GM12891 (cell line): ENCODE results near the gene SH2D4B. TPM values are rescaled to one million over a fixed set of nuclear protein-coding genes. Genes with fewer than 3 reads are reported as not detected.

Source experiments
- DNase-seq: peaks from one replicate; pipeline ENCODE4 v3.0.0; 2011; ENCODE audit warnings: low spot score; ENCODE audit not compliant: insufficient read length
- FAIRE-seq: peaks from 2 replicates; lab custom pipeline; 2011; peaks lifted over from hg19 to GRCh38; lab: Jason Lieb, UNC
- PAX5 ChIP-seq: IDR thresholded peaks from 2 replicates; pipeline ENCODE4 v1.6.1; 2011; ENCODE audit warnings: low read length, moderate library complexity, mild to moderate bottlenecking; ENCODE audit not compliant: insufficient read depth, severe bottlenecking
- POLR2A ChIP-seq: IDR thresholded peaks from 2 replicates; pipeline ENCODE4 v1.6.1; 2011; ENCODE audit warnings: low read depth, low read length, control low read depth
- POLR2AphosphoS5 ChIP-seq: IDR thresholded peaks from 2 replicates; pipeline ENCODE4 v1.6.1; 2011; ENCODE audit warnings: low read depth, low read length, control low read depth
- POU2F2 ChIP-seq: IDR thresholded peaks from 2 replicates; pipeline ENCODE4 v1.6.1; 2011; ENCODE audit warnings: low read depth, mild to moderate bottlenecking, control low read depth, low read length, moderate library complexity
- SPI1 ChIP-seq: IDR thresholded peaks from 2 replicates; pipeline ENCODE4 v1.6.1; 2011; ENCODE audit warnings: low read depth, low read length, control low read depth
- TAF1 ChIP-seq: IDR thresholded peaks from 2 replicates; pipeline ENCODE4 v1.6.1; 2011; ENCODE audit warnings: low read depth, low read length, control low read depth
- polyA plus RNA-seq: library from polyadenylated mRNA; unstranded; fragments of >200 nt; gene quantifications from one replicate; pipeline ENCODE4 v1.2.1, GENCODE V29; 2012; ENCODE audit warnings: low read depth, missing spikeins, inconsistent platforms; ENCODE audit not compliant: missing spikeins

The SH2D4B gene
- polyA plus RNA-seq: not detected

- TF ChIP-seq POU2F2 (no peak), PAX5 (no peak), SPI1 (no peak), TAF1 (no peak), POLR2A (no peak), POLR2AphosphoS5 (no peak)
- no peak for DNase-seq
- FAIRE-seq: no peak
Measured at GRCh38 chr10:80537736-80538480, at the start of gene SH2D4B. SH2D4B (plus strand) TSS chr10:80537902; CDS start chr10:80538332, 430 bp downstream.

DNA sequence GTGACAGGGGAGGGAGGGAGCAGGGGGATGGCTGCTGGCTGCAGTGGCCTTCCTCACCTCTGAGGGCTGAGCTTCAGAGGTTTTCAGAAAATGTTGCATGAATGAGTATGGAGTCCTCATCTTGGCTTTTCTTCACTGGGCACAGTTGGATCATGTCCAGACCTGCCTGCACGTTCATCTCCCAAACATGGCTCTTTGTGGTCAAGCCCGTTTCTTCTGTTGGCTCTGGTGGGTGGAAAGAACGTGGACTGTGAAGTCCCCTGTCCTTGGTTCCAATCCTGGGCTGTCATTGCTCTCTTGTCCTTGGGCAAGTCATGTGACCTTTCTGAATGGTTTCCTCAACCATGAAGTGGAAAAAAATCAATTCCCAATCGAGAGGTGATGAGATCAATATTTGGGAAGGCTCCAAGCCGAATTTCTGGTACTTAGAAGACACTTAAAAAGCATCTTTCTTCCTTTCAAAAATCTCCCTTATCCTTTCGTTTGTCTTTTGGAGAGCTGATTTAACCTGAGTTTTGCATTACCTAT lies 49.1 kb upstream of the SH2D4B start:
- no peak for FAIRE-seq
- TF ChIP-seq POU2F2 (no peak), POLR2AphosphoS5 (no peak), POLR2A (no peak), PAX5 (no peak), TAF1 (no peak)
- DNase-seq: no peak

GRCh38 chr10:80489371-80490112 lies 48.2 kb upstream of the SH2D4B start:
- no peak for TF ChIP-seq POU2F2
- TF ChIP-seq PAX5: no peak
- no peak for TF ChIP-seq POLR2AphosphoS5
- no peak for TF ChIP-seq TAF1
- TF ChIP-seq POLR2A: no peak
- no peak for TF ChIP-seq SPI1
- no peak for DNase-seq
- no peak for FAIRE-seq

GRCh38 chr10:80491251-80492102 lies 46.2 kb upstream of the SH2D4B start:
- DNase-seq (no peak), FAIRE-seq (peak; percentile 13)
- TF ChIP-seq TAF1 (no peak), POU2F2 (no peak), SPI1 (no peak), POLR2A (no peak), POLR2AphosphoS5 (no peak), PAX5 (no peak)

- FAIRE-seq (peak; percentile 69), DNase-seq (no peak)
- TF ChIP-seq POLR2AphosphoS5: no peak
- no peak for TF ChIP-seq POU2F2
- no peak for TF ChIP-seq PAX5
- no peak for TF ChIP-seq POLR2A
- no peak for TF ChIP-seq SPI1
- no peak for TF ChIP-seq TAF1
Measured at GRCh38 chr10:80492848-80493521, 44.7 kb upstream of the SH2D4B start.

- DNase-seq: no peak
- TF ChIP-seq PAX5: no peak
- TF ChIP-seq POLR2A: no peak
- no peak; the same call in 1 of the 2 replicates for TF ChIP-seq SPI1
- no peak for TF ChIP-seq POLR2AphosphoS5
- no peak for TF ChIP-seq TAF1
- no peak for TF ChIP-seq POU2F2
- no peak for FAIRE-seq
Measured at GRCh38 chr10:80493522-80494051, 44.1 kb upstream of the SH2D4B start.

DNA sequence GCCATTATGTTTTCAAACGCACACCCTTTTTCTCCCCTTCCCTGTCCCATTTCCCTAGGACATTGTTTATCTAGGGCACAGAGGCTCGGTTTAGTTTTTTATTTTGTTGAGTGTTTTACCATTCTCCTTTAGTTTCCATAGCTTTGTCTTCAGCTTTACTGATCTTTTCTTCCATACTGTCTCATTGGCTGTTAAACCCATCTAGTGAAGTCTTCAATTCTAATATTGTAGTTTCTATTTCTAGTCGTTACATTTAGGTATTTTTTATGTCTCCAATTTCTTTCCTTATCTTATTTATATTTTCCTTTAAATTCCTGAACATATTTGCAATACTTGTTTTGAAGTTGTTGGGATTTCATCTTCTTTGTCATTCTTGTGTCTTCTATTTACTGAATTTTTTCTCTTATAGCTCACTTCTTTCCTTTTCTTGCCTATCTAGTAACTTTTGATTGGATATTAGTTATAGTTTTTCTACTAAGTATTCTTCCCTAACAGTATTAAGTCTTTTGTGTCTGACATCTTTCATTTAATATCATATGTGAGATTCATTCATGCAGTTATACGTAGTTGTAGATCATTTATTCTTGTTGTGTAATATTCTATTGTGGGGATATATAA lies 41.0 kb upstream of the SH2D4B start:
- no peak for FAIRE-seq
- no peak for DNase-seq
- no peak for TF ChIP-seq TAF1
- TF ChIP-seq POLR2A: no peak
- TF ChIP-seq POLR2AphosphoS5: no peak
- no peak for TF ChIP-seq PAX5
- TF ChIP-seq SPI1: no peak
- TF ChIP-seq POU2F2: no peak
